Kidney tubule cell (primary cell): ENCODE results near the gene MEGF11.

Source experiments
- DNase-seq: peaks from one replicate; pipeline ENCODE4 v3.0.0-alpha.2; 2018; ENCODE audit warnings: low spot score

The MEGF11 gene

GRCh38 chr15:66170042-66170441 is 83.5 kb downstream of the MEGF11 start:
- DNase-seq: no peak

- no peak for DNase-seq
These were observed 83.9 kb downstream of the MEGF11 start for GRCh38 chr15:66169625-66170024.

- DNase-seq: no peak
These were observed 84.5 kb downstream of the MEGF11 start for GRCh38 chr15:66169023-66169422.

DNA sequence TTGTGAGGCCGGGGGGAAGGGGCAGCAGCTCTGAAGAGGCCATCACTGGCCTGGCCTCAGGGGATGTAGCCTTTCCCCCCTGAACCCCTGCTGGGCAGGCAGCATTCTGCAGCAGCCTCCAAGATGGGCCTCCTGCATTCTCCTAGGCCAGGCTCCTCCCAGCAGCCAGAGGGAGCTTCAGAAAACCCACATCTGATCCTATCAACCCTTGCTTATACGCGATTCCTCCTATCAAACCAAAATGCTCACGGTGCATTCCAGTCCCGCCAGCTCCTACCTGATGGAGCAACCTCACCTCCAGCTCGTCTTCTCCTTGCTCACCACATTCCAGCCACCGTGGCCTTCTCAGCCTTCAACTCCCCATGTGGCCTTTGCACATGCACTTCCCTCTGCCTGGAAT is 85.7 kb downstream of the MEGF11 start:
- DNase-seq: no peak

- DNase-seq: no peak
These were observed 87.7 kb downstream of the MEGF11 start for GRCh38 chr15:66165856-66166255.

DNA sequence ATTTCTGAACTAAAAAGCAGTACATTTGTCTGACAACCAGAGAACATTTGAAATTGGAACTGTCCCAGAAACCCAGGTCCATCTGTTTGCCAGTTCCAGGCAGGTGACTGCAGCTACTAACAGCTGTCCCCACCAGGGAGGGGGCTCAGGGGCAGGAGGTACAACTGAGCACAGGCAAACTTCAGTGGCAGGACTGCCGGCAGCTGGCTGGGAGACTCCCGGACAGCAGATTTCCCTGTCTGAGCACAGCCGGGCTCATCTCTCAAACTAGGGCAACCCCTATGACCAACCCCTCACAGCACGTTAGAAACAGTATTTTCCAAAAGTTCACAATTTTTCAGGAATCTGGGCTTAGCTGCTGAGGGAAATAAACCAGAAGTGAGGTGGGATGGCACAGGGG is 88.8 kb downstream of the MEGF11 start:
- no peak for DNase-seq

DNA sequence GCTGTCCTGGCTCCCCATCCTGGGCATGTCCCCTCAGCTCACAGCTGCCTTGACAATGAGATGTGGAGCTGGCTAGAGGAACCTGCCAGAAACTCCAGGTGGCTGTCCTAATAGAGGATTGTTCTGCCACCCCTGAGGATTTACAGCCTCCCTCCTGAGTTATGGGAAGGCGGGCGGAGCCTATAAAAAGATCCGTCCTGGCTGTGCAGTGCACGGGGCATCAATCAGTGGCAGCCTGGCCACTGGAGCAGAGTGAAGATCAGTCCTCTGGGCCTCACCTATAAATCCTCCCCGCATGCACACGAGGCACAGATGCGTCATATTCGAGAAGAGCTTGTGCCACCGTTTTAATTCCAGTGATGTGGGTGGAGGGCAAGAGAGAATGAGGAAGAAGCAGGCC is 90.0 kb downstream of the MEGF11 start:
- no peak for DNase-seq

DNA sequence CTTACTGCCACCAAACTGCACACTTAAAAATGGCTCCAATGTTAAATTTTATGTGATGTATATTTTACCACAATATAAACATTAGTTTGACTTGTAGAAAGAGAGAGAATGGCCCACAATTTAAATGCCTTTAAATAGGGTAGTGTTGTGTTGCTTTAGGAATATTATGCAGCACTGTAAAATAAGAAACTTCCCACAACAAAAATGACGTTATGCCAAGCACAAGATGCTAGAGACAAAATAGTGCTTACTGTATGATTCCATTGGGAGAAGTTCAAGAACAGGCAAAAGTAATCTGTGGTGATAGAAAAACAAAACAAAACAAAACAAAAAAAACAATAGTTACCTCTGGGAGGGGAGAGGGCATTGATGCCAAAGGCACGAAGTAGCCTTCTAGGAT is 91.3 kb downstream of the MEGF11 start:
- no peak for DNase-seq

DNA sequence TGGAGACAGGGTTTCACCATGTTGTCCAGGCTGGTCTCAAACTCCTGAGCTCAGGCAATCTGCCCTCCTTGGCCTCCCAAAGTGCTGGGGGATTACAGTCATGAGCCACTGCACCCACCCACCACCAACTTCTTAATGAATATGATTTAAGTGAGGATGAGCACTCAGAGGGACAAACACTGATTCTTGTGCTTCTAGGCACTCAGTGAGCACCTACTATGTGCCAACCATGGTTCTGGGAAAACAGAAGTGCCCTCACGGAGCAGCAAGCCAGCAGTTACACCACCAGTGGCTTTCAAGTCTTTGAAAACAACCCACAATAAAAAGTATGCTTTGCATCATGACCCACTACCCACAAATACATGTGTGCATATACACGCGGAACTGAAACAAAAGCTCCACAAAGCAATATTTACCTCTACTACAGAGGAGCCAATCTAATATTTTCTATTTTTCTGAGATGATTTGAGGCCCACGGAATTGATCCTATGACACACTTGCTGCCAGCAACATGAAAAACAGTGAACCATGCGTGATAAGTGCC is 91.9 kb downstream of the MEGF11 start:
- DNase-seq: no peak

DNA sequence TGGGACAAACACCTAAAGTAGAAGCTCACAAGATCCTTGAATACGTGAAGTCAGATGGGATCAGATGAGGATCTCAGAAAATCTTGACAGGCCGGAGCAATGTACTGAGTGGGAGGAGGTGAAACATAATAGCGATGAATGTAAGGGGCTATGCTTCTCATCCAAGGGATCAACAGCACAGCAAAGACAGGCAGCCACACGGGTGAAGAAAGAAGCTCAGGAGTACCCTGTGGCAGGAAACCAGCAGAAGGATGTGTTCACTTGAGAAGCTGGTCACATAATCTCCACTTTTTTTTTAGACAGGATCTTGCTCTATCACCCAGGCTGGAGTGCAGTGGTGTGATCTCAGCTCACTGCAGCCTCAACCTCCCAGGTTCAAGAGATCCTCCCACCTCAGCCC is 92.4 kb downstream of the MEGF11 start:
- no peak for DNase-seq

DNA sequence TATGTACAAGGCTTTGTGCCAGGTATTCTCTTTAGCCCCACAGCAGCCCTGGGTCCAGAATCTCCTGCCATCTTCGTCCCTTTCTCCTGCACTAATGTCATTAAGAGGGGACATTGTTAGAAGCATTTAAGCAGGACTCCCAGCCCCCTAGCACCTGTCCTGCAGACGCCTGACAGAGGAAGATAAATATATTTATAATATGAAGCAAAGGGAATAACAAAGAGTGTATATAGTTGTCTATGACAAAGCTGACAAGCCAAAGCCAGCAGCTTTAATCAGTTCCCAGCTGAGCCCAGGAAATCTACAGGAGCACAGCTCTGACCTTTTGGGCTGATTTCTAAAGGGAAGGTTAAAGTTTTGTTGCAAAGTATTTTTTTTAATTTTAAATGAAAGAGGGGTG is 96.0 kb downstream of the MEGF11 start:
- DNase-seq: no peak

DNA sequence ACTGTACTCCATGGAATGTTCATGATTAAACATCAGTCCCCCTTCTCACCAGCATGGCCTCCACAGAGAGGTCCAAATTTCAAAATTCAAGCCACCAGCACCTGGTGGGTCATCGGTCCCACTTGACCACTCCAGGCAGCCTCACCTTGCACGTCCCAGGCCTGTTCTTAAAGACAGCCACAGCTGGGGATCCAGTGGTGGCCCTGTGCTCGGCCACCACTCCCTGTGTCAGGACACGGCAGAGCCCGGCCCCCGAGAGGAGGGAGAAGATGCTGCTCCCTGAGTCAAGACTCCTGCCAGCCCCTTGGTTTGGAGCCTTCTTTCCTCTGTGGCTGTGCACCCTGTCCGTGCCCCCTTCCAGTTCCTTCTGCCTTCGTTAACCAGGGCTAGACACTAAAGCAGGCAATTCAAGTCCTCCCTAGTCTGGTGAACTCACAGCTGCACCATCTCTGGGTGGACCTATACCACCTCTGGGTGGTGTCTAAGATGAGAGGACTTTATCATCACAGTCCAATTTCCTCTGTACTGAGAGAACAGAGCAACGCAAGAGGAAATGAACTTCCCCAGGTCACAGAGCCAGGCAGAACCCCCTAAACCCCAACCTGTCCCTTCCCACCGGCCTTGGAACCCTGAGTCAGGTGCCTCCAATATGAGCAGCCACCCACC is 97.1 kb downstream of the MEGF11 start:
- DNase-seq: no peak

GRCh38 chr15:66155065-66155464 is 98.5 kb downstream of the MEGF11 start:
- DNase-seq: no peak

- DNase-seq: no peak
These were observed 99.0 kb downstream of the MEGF11 start for GRCh38 chr15:66154581-66154980.

GRCh38 chr15:66153549-66154415 is 99.8 kb downstream of the MEGF11 start:
- peak; percentile 27 for DNase-seq

DNA sequence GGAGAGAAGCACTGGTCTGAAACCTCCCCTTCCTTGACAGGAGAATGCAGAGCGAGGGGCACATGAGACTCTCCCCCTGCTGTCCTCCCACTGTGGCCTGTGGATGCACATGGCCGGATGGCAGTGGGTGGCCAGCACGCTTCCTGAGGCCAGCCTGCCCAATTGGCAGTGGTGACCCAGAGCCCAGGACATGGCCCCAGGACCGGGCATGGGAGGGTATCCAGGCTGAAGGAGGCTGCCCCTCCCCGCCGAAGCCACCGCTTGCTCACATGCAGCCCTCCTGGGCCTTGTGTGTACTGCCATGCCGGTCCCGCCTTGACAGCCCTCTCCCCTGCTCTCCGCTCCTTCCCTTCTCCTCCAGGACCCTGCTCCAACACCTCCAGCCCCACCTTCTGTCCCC is 100.9 kb downstream of the MEGF11 start:
- DNase-seq: no peak

- DNase-seq: no peak
These were observed 101.7 kb downstream of the MEGF11 start for GRCh38 chr15:66151809-66152208.

DNA sequence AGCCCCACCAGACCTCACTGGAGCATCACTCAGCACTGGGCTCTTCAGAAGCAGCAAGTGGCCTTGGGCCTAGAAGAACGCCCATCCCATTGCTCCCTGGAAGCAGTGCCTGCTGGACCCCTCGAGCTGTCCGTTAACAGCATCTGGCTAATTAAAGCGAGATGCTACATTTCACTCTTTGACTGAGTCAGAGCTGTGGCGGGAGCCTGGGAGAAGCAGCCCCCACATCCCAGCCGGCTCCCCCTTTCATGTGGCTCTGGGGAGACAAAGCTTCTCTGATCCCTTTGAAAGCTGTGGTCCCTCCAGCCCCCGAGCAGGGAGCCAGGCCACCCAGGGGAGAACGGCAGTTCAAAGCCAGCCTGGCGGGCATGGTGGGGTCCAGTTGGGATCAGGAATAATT is 103.7 kb downstream of the MEGF11 start:
- no peak for DNase-seq

GRCh38 chr15:66148187-66148586 is 105.4 kb downstream of the MEGF11 start:
- DNase-seq: no peak

GRCh38 chr15:66147440-66147839 is 106.1 kb downstream of the MEGF11 start:
- DNase-seq: no peak

DNA sequence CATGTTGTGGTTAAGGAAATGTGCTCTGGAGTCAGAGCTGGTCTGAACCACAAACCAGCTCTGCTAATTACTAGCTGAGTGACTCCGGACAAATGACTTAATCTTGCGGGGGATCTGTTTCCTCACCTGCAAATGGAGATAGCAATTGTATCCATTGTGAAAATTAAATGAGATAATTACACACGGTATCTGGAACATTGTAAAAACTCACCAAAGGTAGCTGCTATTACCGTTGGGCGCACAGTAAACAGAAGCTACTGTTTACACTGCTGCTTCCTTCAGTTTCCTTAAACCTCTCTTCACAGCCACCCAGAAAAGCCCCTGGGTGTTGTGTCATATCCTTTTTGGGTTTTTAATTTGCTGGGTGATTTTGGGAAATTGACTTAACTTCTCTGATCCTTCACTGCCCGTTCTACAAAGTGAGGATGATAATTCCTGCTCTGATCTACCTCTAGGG is 107.8 kb downstream of the MEGF11 start:
- no peak for DNase-seq

DNA sequence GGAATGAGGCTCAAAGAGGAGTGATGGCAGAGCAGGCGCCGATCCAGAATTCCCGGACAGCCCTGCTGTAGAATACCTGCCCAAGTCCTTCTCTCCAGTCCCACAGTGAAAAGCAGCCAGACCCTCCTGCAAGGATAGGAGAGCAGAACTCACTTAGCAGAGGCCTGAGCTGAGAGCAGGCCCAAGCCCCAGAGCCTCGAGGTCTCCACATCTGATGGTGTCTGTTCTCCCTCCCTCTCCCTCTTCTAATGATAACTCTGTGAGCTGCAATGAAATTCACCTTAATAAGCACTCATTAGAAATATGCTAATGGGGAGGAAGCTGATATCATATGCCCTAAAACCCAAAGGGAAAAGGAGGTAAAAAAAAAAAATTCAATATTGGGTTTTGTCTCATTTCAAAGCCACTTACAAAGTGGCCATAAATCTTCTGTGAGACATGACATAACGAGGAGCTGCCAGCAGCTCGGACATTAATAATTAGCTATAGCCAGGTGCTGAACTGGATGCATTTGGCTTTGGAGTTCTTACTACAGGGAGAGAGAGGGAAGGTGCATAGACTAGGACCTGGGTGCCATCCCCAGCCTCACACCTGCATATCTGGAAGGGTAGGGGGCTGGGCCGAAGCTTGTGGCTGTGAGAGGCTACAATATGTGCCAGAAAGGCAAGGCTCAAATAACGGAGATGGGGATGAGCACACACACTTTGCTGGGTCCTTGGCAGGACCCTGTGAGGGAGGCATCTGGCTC is 108.4 kb downstream of the MEGF11 start:
- DNase-seq: peak; percentile 67

GRCh38 chr15:66142285-66142684 is 111.3 kb downstream of the MEGF11 start:
- DNase-seq: no peak
